OCI-LY1 (cell line): ENCODE data around the gene PDE6C.

ENCODE experiments used
- H2AFZ ChIP-seq: fragments of 200-600 bp; sonication (generic), shearing (Covaris generic); 2 replicates; pipeline ENCODE4 v1.6.0; 2014; ENCODE audit warnings: antibody characterized with exemption, mild to moderate bottlenecking, low read length
- H3F3A ChIP-seq: fragments of 200-600 bp; sonication (generic), shearing (Covaris generic); 2 replicates; pipeline ENCODE4 v1.6.0; 2014; ENCODE audit warnings: mild to moderate bottlenecking, antibody characterized with exemption, low read length, moderate library complexity; ENCODE audit not compliant: insufficient read depth
- H3K27ac ChIP-seq: fragments of 200-600 bp; sonication (generic); 2 replicates; pipeline ENCODE4 v1.5.1; 2014; ENCODE audit warnings: low read length, mixed run types, mild to moderate bottlenecking, low read depth; ENCODE audit not compliant: poor library complexity, severe bottlenecking
- H3K27me3 ChIP-seq: fragments of 200-600 bp; sonication (generic); 2 replicates; pipeline ENCODE4 v1.6.0; 2014; ENCODE audit warnings: antibody characterized with exemption, mild to moderate bottlenecking, low read length, moderate library complexity; ENCODE audit not compliant: insufficient read depth
- H3K36me3 ChIP-seq: fragments of 200-600 bp; sonication (generic); 2 replicates; pipeline ENCODE4 v1.6.1; 2014; ENCODE audit warnings: mild to moderate bottlenecking, antibody characterized with exemption, low read length, moderate library complexity, mixed read lengths; ENCODE audit not compliant: insufficient read depth
- H3K4me1 ChIP-seq: fragments of 200-600 bp; sonication (generic); 2 replicates; pipeline ENCODE4 v1.5.1; 2014; ENCODE audit warnings: mild to moderate bottlenecking, low read length, moderate library complexity; ENCODE audit not compliant: insufficient read depth, severe bottlenecking
- H3K4me2 ChIP-seq: fragments of 200-600 bp; sonication (generic), shearing (Covaris generic); 2 replicates; pipeline ENCODE4 v1.6.1; 2014; ENCODE audit warnings: low read length
- H3K4me3 ChIP-seq: fragments of 200-600 bp; sonication (generic); 2 replicates; pipeline ENCODE4 v1.5.1; 2014; ENCODE audit warnings: low read length, low read depth, mild to moderate bottlenecking, mixed read lengths; ENCODE audit not compliant: poor library complexity, severe bottlenecking
- H3K79me2 ChIP-seq: fragments of 200-600 bp; shearing (Covaris generic); 2 replicates; pipeline ENCODE4 v1.6.1; 2016; ENCODE audit warnings: mixed run types, low read length, mixed read lengths; ENCODE audit not compliant: insufficient read depth
- H3K9ac ChIP-seq: fragments of 200-600 bp; sonication (generic), shearing (Covaris generic); 2 replicates; pipeline ENCODE4 v1.6.1; 2014; ENCODE audit warnings: mild to moderate bottlenecking, low read length, mixed read lengths
- H3K9me2 ChIP-seq: fragments of 200-600 bp; sonication (generic), shearing (Covaris generic); 2 replicates; pipeline ENCODE4 v1.6.1; 2014; ENCODE audit warnings: low read depth, mild to moderate bottlenecking, low read length, mixed read lengths
- H3K9me3 ChIP-seq: fragments of 200-600 bp; shearing (Covaris generic); 2 replicates; pipeline ENCODE4 v1.6.1; 2014; ENCODE audit warnings: low read length, mixed read lengths
- H4K20me1 ChIP-seq: fragments of 200-600 bp; sonication (generic), shearing (Covaris generic); 2 replicates; pipeline ENCODE4 v1.6.0; 2016; ENCODE audit warnings: mild to moderate bottlenecking, low read length; ENCODE audit not compliant: insufficient read depth
- EZH2 ChIP-seq: fragments of 200-600 bp; sonication (generic), shearing (Covaris generic); IDR thresholded peaks from 2 replicates; pipeline ENCODE4 v1.8.0; 2017; ENCODE audit warnings: borderline replicate concordance, mixed run types, mild to moderate bottlenecking, antibody characterized with exemption, low read length, moderate library complexity, mixed read lengths
- TF ChIP-seq, protein P1 (sequence below): fragments of 200-600 bp; sonication (generic), shearing (Covaris generic); IDR thresholded peaks from 2 replicates; pipeline ENCODE4 v1.5.1; 2017; ENCODE audit warnings: mild to moderate bottlenecking, antibody characterized with exemption, low read length, moderate library complexity, mixed read lengths

Gene PDE6C

DNA sequence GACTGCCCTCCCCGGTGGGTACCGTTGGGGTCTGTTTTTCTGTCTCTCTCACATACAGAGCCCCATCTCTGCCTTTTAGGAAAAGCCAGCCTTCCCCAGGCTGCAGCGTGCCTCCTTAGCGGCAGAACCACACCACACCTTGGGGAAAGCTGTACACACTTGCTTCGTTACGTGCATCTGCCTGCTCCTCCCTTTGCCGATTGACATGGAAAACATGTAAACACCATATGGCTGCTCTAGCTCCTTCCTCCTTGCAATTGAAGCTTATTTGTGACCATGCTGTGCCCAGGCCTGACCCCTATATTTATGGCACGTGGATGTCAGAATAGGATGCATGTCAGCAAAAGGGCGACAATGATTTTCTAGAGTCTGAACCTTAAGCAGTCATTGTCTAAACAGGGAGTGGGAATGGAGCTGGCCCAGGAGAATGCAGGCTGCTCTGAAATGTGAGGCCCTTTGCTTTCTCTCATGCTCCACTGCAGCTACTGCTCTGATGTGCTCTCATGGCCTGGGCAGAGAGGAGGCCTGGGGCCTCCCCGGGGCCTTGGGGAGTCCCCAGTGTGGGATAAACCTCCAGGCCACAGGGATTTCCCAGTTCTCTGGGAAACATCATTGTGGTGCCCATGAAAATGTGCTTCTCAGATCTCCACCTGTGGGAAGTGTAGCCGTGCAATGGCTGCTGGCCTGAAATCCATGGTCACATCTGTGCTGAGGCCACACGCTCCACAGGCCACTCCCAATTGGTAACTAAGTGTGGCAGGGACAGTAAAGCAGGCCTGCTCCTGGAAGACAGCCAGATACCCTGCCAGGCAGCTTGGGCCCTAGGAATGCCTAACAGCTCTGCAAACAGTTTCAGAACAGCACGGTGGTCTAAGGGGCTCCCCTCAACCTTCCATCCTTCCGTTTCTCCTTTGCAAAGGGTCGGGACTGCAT, 18.6 kb downstream of the PDE6C start:
- H3K27me3 ChIP-seq: no peaks in the 10 kb centered on the region
- TF ChIP-seq, protein P1, sequence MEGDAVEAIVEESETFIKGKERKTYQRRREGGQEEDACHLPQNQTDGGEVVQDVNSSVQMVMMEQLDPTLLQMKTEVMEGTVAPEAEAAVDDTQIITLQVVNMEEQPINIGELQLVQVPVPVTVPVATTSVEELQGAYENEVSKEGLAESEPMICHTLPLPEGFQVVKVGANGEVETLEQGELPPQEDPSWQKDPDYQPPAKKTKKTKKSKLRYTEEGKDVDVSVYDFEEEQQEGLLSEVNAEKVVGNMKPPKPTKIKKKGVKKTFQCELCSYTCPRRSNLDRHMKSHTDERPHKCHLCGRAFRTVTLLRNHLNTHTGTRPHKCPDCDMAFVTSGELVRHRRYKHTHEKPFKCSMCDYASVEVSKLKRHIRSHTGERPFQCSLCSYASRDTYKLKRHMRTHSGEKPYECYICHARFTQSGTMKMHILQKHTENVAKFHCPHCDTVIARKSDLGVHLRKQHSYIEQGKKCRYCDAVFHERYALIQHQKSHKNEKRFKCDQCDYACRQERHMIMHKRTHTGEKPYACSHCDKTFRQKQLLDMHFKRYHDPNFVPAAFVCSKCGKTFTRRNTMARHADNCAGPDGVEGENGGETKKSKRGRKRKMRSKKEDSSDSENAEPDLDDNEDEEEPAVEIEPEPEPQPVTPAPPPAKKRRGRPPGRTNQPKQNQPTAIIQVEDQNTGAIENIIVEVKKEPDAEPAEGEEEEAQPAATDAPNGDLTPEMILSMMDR: no peak
- no peak for TF ChIP-seq EZH2
- no peaks in the 10 kb centered on the region for H3K9me3 ChIP-seq
- H3K79me2 ChIP-seq: no peaks in the 10 kb centered on the region
- H3K9ac ChIP-seq: no peak overlapping the region
- H3F3A ChIP-seq: no peaks in the 10 kb centered on the region
- no peaks in the 10 kb centered on the region for H3K4me1 ChIP-seq
- no peaks in the 10 kb centered on the region for H3K9me2 ChIP-seq
- H3K36me3 ChIP-seq: no peaks in the 10 kb centered on the region
- H3K4me2 ChIP-seq: no peak overlapping the region
- no peak overlapping the region for H3K4me3 ChIP-seq
- H3K27ac ChIP-seq: no peak overlapping the region
- H4K20me1 ChIP-seq: no peaks in the 10 kb centered on the region
- H2AFZ ChIP-seq: no peak overlapping the region

DNA sequence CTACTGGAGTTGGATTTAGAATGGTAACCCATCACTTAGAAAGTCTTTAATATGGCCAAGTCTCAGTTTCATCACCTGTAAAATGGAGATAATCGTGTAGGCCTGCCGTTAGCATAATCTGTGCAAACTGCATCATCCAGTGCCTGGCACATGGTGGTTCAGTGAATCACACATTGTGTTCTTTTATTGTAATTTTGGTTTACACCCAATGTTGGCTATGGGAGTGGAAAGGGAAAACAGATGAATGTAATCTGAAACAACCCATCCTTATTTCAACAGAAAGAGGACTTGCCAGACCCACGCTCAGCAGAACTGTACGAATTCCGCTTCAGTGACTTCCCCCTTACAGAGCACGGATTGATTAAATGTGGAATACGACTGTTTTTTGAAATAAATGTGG, 27.5 kb downstream of the PDE6C start:
- Histone ChIP-seq H3F3A (no peaks in the 10 kb centered on the region), H3K9ac (no peak overlapping the region), H3K9me2 (no peaks in the 10 kb centered on the region), H3K36me3 (no peaks in the 10 kb centered on the region), H2AFZ (no peak overlapping the region), H3K27me3 (no peaks in the 10 kb centered on the region), H4K20me1 (no peaks in the 10 kb centered on the region), H3K4me3 (no peak overlapping the region), H3K79me2 (no peaks in the 10 kb centered on the region), H3K9me3 (no peaks in the 10 kb centered on the region), H3K4me2 (no peak overlapping the region), H3K27ac (no peak overlapping the region), H3K4me1 (no peaks in the 10 kb centered on the region)
- TF ChIP-seq EZH2: no peak
- TF ChIP-seq, protein P1: no peak

DNA sequence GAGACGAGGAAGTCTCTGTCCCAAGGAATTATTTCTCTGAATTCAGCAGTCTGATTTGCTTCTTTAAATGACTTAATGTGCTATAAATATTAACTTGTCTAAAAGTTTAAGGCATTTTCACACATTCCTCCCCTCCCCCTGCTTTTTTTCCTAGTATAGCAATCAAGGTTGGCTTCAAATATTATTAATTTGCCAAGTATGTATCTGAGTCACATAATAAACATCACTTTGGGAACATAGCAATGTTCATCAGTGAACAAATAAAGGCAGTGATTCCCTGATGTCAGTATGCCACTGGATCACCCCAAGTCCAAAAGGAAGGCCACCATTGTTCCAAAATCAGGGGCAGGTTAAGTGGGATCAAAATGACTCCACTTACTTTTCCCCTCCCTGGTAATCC, 40.5 kb downstream of the PDE6C start:
- Histone ChIP-seq H3K36me3 (no peaks in the 10 kb centered on the region), H3K27ac (no peak overlapping the region), H2AFZ (no peak overlapping the region), H3K4me1 (no peaks in the 10 kb centered on the region), H3K27me3 (no peaks in the 10 kb centered on the region), H3F3A (no peaks in the 10 kb centered on the region), H3K4me2 (no peak overlapping the region), H3K79me2 (no peaks in the 10 kb centered on the region), H3K9me3 (no peaks in the 10 kb centered on the region), H4K20me1 (no peaks in the 10 kb centered on the region), H3K4me3 (no peak overlapping the region), H3K9ac (no peak overlapping the region), H3K9me2 (no peaks in the 10 kb centered on the region)
- TF ChIP-seq EZH2: no peak
- TF ChIP-seq, protein P1: no peak
